Stimulated activated CD8-positive, alpha-beta memory T cell treated with anti-CD3 and anti-CD28 coated beads, Interleukin-4, amount 100 ng/mL, for 24 hours (primary cell): ENCODE results near the gene KCND3.

Experiments used
- DNase-seq: peaks from one replicate; pipeline ENCODE4 v3.0.0-alpha.2; 2020; ENCODE audit warnings: low read depth

Gene KCND3

DNA sequence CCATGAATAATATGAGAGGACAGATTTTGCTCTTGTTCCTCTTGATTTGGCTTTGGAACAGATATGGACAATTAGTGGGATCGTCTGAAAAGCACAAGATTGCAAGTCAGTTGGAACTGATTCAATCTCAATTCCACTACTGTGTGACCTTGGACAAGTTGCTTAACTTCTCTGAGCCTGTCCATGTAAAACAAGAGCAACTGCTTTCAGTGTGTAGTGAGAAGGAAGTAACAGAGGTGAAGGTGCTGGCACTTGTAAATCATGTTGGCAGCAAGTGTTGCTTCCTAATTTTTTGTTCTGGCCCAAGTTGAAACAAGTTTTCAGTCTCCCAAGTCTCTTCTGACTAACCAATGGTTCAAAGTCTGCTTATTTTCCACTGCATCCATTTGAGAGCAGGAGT is 265.6 kb downstream of the KCND3 start:
- DNase-seq = no peak

DNA sequence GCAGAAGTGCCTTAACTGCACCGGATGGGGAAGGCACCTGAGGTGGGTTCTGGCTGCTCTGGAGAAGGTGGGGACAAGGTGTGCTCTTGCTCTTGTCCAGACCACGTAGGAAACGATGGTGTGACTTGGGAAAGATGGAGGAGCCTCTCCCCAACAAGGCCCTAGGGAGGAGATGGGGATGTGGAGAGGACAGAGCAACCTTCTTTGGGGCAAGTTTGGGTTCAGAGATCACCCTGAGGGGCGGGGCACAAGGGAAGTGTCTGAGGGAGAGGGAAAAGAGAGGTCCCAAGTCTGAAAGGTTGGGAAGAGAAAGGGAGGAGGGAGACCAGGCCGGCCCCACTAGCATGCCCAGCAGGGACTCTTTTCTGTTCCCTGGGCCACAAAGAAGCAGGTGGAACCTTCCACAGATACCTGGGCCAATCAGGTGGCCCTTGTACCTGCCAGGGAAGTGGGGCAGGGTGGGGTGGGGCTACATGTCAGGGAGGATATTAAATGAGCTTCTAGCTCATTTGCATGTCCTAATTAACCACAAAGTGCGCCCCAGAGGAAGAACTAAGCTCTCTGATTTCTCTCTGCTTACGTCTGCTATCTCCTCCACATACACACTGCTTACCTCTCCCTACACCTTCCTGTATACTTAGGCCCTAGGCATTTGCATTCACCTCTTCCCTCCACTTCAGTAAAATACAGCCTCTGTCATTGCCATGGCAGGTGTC is 266.2 kb downstream of the KCND3 start:
- DNase-seq = no peak

DNA sequence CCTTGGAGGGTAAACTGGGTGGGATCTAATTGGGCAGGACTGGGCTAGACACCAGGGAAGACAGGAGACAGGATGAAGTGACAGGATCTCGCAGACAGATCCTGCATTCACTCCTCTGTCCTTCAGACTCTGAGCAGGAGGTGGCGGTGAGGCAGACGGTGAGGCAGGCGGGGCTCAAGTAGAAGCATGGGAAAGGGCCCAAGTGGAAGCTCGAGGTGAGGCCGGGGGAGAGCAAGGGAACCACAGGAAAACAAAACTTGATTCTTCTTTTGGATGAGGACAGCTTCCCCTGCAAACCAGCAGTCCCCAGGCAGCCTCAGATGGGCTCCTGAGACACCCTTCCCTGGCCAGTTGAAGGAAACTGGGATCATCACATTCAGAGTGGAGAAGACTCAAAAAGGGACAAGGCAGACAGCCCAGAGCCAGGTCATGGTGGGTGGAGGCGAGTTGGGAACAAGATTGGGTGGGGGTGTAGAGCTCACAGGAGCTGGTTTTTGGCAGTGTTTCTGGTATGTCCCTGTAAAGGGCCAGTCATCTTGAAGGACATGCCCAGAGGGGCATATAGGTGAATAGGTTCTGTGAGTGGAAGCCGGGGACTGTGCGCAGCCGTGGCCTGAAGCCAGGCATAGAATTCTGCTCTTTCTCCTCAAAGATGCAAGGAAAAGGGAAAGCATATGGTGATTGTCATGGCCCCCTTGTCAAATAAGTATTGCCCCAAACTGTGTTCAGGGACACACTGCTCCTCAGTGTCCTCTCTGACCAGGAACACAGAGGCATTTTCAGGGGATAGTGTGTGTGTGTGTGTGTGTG is 268.3 kb downstream of the KCND3 start:
- DNase-seq = no peak
